A549 treated with RU486 at 1 μM for 4 hours (cell line): ENCODE measurements around the gene PCDHB15. TPM values are rescaled to one million over a fixed set of nuclear protein-coding genes. Genes with fewer than 3 reads are reported as not detected.

Source experiments
- total RNA-seq: library from RNA; stranded (reverse); fragments of 200-300 nt; extraction: Qiagen RNA extraction; gene quantifications from 5 replicates; pipeline ENCODE4 v1.2.3, GENCODE V29; 2022; ENCODE audit warnings: low read depth

The PCDHB15 gene
- 0.06 to 0.10 TPM (median 0.08 TPM) in 3 of 5 replicates, not detected in the others for total RNA-seq

GRCh38 chr5:141245250-141245717 is at the start of gene PCDHB15:
TSS of gene PCDHB15 (plus strand) at chr5:141245395. CDS start at chr5:141245579, 184 bp downstream.

GRCh38 chr5:141199359-141200235 is 45.6 kb upstream of the PCDHB15 start, which contains the start of gene PCDHB11:
TSS of gene PCDHB11 (plus strand) at chr5:141199627. CDS start at chr5:141199775, 148 bp downstream.

GRCh38 chr5:141208478-141208877 is 36.7 kb upstream of the PCDHB15 start, which contains the start of gene PCDHB12:
TSS of gene PCDHB12 (plus strand) at chr5:141208719. CDS start at chr5:141208908, 189 bp downstream.

GRCh38 chr5:141213656-141214339 is 31.4 kb upstream of the PCDHB15 start, which contains the start of gene PCDHB13:
TSS of gene PCDHB13 (plus strand) at chr5:141213919. CDS start at chr5:141214124, 205 bp downstream.

GRCh38 chr5:141223112-141223783 is 21.9 kb upstream of the PCDHB15 start, which contains the start of gene PCDHB14:
TSS of gene PCDHB14 (plus strand) at chr5:141223343. CDS start at chr5:141223506, 163 bp downstream.

Other genes starting within 250 kb of the PCDHB15 start
- not detected in 5 replicates for gene PCDHB1, start 194.0 kb upstream of the PCDHB15 start, total RNA-seq
- 2.3 to 4.1 TPM (median 3.6 TPM) in 5 replicates for gene PCDHB2, start 150.8 kb upstream of the PCDHB15 start, total RNA-seq
- 0.03 to 0.06 TPM in 2 of 5 replicates, not detected in the others for gene PCDHB3, start 144.9 kb upstream of the PCDHB15 start, total RNA-seq
- 0.03 to 0.08 TPM (median 0.05 TPM) in 5 replicates for gene PCDHB4, start 123.6 kb upstream of the PCDHB15 start, total RNA-seq
- gene PCDHB5, start 110.2 kb upstream of the PCDHB15 start, total RNA-seq, result 1.5 to 1.8 TPM (median 1.6 TPM) in 5 replicates
- gene PCDHB6, start 95.3 kb upstream of the PCDHB15 start, total RNA-seq, result 0.85 to 1.2 TPM (median 0.92 TPM) in 5 replicates
- gene PCDHB7, start 72.8 kb upstream of the PCDHB15 start, total RNA-seq, result not detected in 5 replicates
- 0.25 to 0.43 TPM (median 0.34 TPM) in 5 replicates for gene PCDHB8, start 67.6 kb upstream of the PCDHB15 start, total RNA-seq
- gene PCDHB16, start 63.0 kb upstream of the PCDHB15 start, total RNA-seq, result 0.04 to 0.30 TPM (median 0.07 TPM) in 5 replicates
- 0.03 to 0.06 TPM in 2 of 5 replicates, not detected in the others for gene PCDHB9, start 58.2 kb upstream of the PCDHB15 start, total RNA-seq
- 0.06 TPM in 2 of 5 replicates, not detected in the others for gene PCDHB10, start 53.0 kb upstream of the PCDHB15 start, total RNA-seq
- 0.06 to 0.14 TPM (median 0.07 TPM) in 4 of 5 replicates, not detected in the other for gene PCDHB11, start 45.8 kb upstream of the PCDHB15 start, total RNA-seq
- gene PCDHB12, start 36.7 kb upstream of the PCDHB15 start, total RNA-seq, result 0.05 to 0.09 TPM in 2 of 5 replicates, not detected in the others
- gene PCDHB13, start 31.5 kb upstream of the PCDHB15 start, total RNA-seq, result 0.06 to 0.12 TPM (median 0.09 TPM) in 5 replicates
- 0.07 to 0.21 TPM (median 0.09 TPM) in 5 replicates for gene PCDHB14, start 22.1 kb upstream of the PCDHB15 start, total RNA-seq
- not detected in 5 replicates for gene SLC25A2, start 58.7 kb downstream of the PCDHB15 start, total RNA-seq
- gene TAF7, start 75.4 kb downstream of the PCDHB15 start, total RNA-seq, result 53.0 to 78.7 TPM (median 74.4 TPM) in 5 replicates
- 0.31 to 0.42 TPM (median 0.35 TPM) in 5 replicates for gene PCDHGA1, start 85.1 kb downstream of the PCDHB15 start, total RNA-seq
- 0.38 to 0.87 TPM (median 0.47 TPM) in 5 replicates for gene PCDHGA2, start 93.4 kb downstream of the PCDHB15 start, total RNA-seq
- 0.03 TPM in 1 of 5 replicates, not detected in the others for gene PCDHGA3, start 98.4 kb downstream of the PCDHB15 start, total RNA-seq
- 1.2 to 2.3 TPM (median 1.9 TPM) in 5 replicates for gene PCDHGB1, start 104.7 kb downstream of the PCDHB15 start, total RNA-seq
- gene PCDHGA4, start 109.6 kb downstream of the PCDHB15 start, total RNA-seq, result 0.06 to 0.19 TPM (median 0.09 TPM) in 5 replicates
- 0.08 TPM in 2 of 5 replicates, not detected in the others for gene PCDHGB2, start 114.6 kb downstream of the PCDHB15 start, total RNA-seq
- 0.07 to 0.30 TPM (median 0.13 TPM) in 5 replicates for gene PCDHGA5, start 118.8 kb downstream of the PCDHB15 start, total RNA-seq
- gene PCDHGB3, start 124.8 kb downstream of the PCDHB15 start, total RNA-seq, result 0.17 to 0.30 TPM (median 0.23 TPM) in 5 replicates
- 0.14 to 0.27 TPM (median 0.23 TPM) in 5 replicates for gene PCDHGA6, start 128.5 kb downstream of the PCDHB15 start, total RNA-seq
- 0.67 to 1.1 TPM (median 0.88 TPM) in 5 replicates for gene PCDHGA7, start 137.3 kb downstream of the PCDHB15 start, total RNA-seq
- 0.56 to 1.1 TPM (median 0.93 TPM) in 5 replicates for gene PCDHGB4, start 142.3 kb downstream of the PCDHB15 start, total RNA-seq
- 0.03 TPM in 1 of 5 replicates, not detected in the others for gene PCDHGA8, start 147.2 kb downstream of the PCDHB15 start, total RNA-seq
- gene PCDHGB5, start 152.6 kb downstream of the PCDHB15 start, total RNA-seq, result 2.0 to 3.0 TPM (median 2.5 TPM) in 5 replicates
- 0.03 to 0.05 TPM (median 0.04 TPM) in 3 of 5 replicates, not detected in the others for gene PCDHGA9, start 157.4 kb downstream of the PCDHB15 start, total RNA-seq
- gene PCDHGB6, start 162.6 kb downstream of the PCDHB15 start, total RNA-seq, result 0.06 to 0.15 TPM (median 0.09 TPM) in 5 replicates
- not detected in 5 replicates for gene PCDHGA10, start 167.6 kb downstream of the PCDHB15 start, total RNA-seq
- 0.05 to 0.11 TPM (median 0.07 TPM) in 5 replicates for gene PCDHGB7, start 172.3 kb downstream of the PCDHB15 start, total RNA-seq
- 0.06 TPM in 1 of 5 replicates, not detected in the others for gene PCDHGA11, start 175.7 kb downstream of the PCDHB15 start, total RNA-seq
- 0.02 to 0.05 TPM in 2 of 5 replicates, not detected in the others for gene PCDHGA12, start 185.1 kb downstream of the PCDHB15 start, total RNA-seq
- 6.1 to 7.8 TPM (median 7.0 TPM) in 5 replicates for gene PCDHGC3, start 230.6 kb downstream of the PCDHB15 start, total RNA-seq
- gene PCDHGC4, start 239.6 kb downstream of the PCDHB15 start, total RNA-seq, result not detected in 5 replicates
- 0.02 to 0.09 TPM in 2 of 5 replicates, not detected in the others for gene PCDHGC5, start 243.7 kb downstream of the PCDHB15 start, total RNA-seq